Measurements from ENCODE around the gene SHC3. TPM values are rescaled to one million over a fixed set of nuclear protein-coding genes. Genes with fewer than 3 reads are reported as not detected.

The SHC3 gene
- total RNA-seq, 3 donors from 2014 or later (not counting 1 experiment from before 2014, with no cell fraction given) = 0.02 to 0.09 (median 0.08) TPM

GRCh38 chr9:89168901-89169813 lies 9.5 kb downstream of the SHC3 start:
- Histone ChIP-seq H3K4me3 (ENCODE audit: low read length) (no peak overlapping the region), H3K27me3 (ENCODE audit: control insufficient read depth, insufficient read depth, low read length) (no peaks in the 10 kb centered on the region), H3K4me1 (ENCODE audit: control insufficient read depth, insufficient read depth, low read length) (no peaks in the 10 kb centered on the region), H3K9me3 (ENCODE audit: control insufficient read depth, insufficient read depth, low read length) (no peaks in the 10 kb centered on the region), H3K27ac (ENCODE audit: low read length) (no peak overlapping the region), H3K36me3 (ENCODE audit: control insufficient read depth, insufficient read depth, low read length) (no peaks in the 10 kb centered on the region)
- DNase-seq (no peak), ATAC-seq (no peak)
- Mint-ChIP-seq H3K36me3 (no peaks in the 10 kb centered on the region), H3K27me3 (ENCODE audit: low read depth in 2 of 2) (peaks cover 21 to 24% of the 10 kb centered on the region in 2 donors), H3K4me1 (no peaks in the 10 kb centered on the region), H3K9me3 (no peaks in the 10 kb centered on the region), H3K4me3 (no peak overlapping the region), H3K27ac (no peak overlapping the region)
- intact Hi-C loops (cut with micrococcal nuclease) = no loop called here
- WGBS (ENCODE audit: insufficient coverage) = 88% methylated on average over 8 of the region's 9 CpGs
- TF ChIP-seq CTCF (IDR thresholded peaks at IDR 0.05) = no peak

- Histone ChIP-seq H3K4me1 (ENCODE audit: control insufficient read depth, insufficient read depth, low read length) (no peaks in the 10 kb centered on the region), H3K9me3 (ENCODE audit: control insufficient read depth, insufficient read depth, low read length) (no peaks in the 10 kb centered on the region), H3K27me3 (ENCODE audit: control insufficient read depth, insufficient read depth, low read length) (no peaks in the 10 kb centered on the region), H3K27ac (ENCODE audit: low read length) (no peak overlapping the region), H3K4me3 (ENCODE audit: low read length) (no peak overlapping the region), H3K36me3 (ENCODE audit: control insufficient read depth, insufficient read depth, low read length) (no peaks in the 10 kb centered on the region)
- ATAC-seq (no peak), DNase-seq (no peak)
- Mint-ChIP-seq H3K27me3 (ENCODE audit: low read depth in 2 of 2) (peaks cover 16 to 19% of the 10 kb centered on the region in 2 donors), H3K27ac (no peak overlapping the region), H3K4me3 (no peak overlapping the region), H3K4me1 (no peaks in the 10 kb centered on the region), H3K9me3 (no peaks in the 10 kb centered on the region), H3K36me3 (no peaks in the 10 kb centered on the region)
- TF ChIP-seq CTCF (IDR thresholded peaks at IDR 0.05) = no peak
- intact Hi-C loops (cut with micrococcal nuclease) = no loop called here
- WGBS (ENCODE audit: insufficient coverage) = 85% methylated on average over 5 of the region's 5 CpGs
Measured at GRCh38 chr9:89167788-89168187, 10.8 kb downstream of the SHC3 start.

- WGBS (ENCODE audit: insufficient coverage) = 89% methylated on average over 4 of the region's 4 CpGs
Measured at GRCh38 chr9:89166852-89167251, 11.8 kb downstream of the SHC3 start.

More at GRCh38 chr9:89166852-89167251, 11.8 kb downstream of the SHC3 start:
- Mint-ChIP-seq H3K27ac (no peak overlapping the region), H3K27me3 (ENCODE audit: low read depth in 2 of 2) (peaks cover 9 to 15% of the 10 kb centered on the region in 2 donors), H3K36me3 (no peaks in the 10 kb centered on the region), H3K9me3 (no peaks in the 10 kb centered on the region), H3K4me3 (no peak overlapping the region), H3K4me1 (no peaks in the 10 kb centered on the region)
- no peak for TF ChIP-seq CTCF (IDR thresholded peaks at IDR 0.05)
- no peaks in the 10 kb centered on the region for H3K9me3 ChIP-seq (ENCODE audit: control insufficient read depth, insufficient read depth, low read length)
- ATAC-seq = no peak
- no peak overlapping the region for H3K27ac ChIP-seq (ENCODE audit: low read length)
- H3K4me3 ChIP-seq (ENCODE audit: low read length) = no peak overlapping the region
- H3K27me3 ChIP-seq (ENCODE audit: control insufficient read depth, insufficient read depth, low read length) = no peaks in the 10 kb centered on the region
- H3K4me1 ChIP-seq (ENCODE audit: control insufficient read depth, insufficient read depth, low read length) = no peaks in the 10 kb centered on the region
- no peaks in the 10 kb centered on the region for H3K36me3 ChIP-seq (ENCODE audit: control insufficient read depth, insufficient read depth, low read length)
- intact Hi-C loops (cut with micrococcal nuclease) = no loop called here
- no peak for DNase-seq

Data from natural killer cell (primary cell).